GM12873 (cell line): ENCODE measurements around the gene STK24.

Source experiments
- TF ChIP-seq, protein P1 (sequence below): IDR thresholded peaks from 2 replicates; pipeline ENCODE4 v1.5.1; 2012; ENCODE audit warnings: low read depth, mild to moderate bottlenecking, moderate library complexity, low read length, control low read depth; ENCODE audit not compliant: insufficient read depth; ENCODE audit errors: missing control alignments

STK24 gene

DNA sequence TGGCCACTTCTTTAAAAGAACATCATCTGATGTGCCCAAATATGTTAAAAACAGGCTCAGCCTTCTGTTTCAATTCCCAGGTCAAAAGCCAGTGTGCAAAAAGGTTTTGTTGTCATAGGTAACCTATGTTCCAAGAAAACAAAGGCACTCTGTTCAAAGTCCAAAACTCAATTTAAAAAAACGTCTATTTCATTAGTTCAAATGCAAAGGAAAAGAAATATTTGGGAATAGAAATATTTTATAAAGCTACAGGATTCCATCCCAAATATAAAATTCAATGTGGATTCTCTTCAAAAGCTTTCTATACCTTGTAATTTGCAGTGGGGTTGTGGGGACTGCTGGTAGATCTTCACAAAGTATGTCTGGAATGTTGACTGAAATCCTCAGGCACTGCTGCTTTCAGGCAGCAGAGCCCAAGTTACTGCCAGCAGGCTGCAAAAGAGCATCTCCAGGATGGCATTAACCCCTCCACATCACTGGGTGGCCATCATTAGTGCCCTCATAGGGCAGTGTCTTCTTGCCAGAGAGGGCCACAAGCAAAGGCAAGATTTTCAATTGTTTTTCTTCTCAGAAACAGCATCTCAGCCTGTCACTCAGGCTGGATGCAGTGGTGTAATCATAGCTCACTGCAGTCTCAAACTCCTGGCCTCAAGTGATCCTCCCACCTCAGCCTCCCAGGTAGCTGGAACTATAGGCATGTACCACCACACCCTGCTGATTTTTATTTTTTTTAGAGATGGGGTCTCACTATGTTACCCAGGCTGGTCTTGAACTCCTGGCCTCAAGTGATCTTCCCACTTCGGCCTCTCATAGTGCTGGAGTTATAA lies 22.8 kb upstream of the STK24 start:
- TF ChIP-seq, protein P1, sequence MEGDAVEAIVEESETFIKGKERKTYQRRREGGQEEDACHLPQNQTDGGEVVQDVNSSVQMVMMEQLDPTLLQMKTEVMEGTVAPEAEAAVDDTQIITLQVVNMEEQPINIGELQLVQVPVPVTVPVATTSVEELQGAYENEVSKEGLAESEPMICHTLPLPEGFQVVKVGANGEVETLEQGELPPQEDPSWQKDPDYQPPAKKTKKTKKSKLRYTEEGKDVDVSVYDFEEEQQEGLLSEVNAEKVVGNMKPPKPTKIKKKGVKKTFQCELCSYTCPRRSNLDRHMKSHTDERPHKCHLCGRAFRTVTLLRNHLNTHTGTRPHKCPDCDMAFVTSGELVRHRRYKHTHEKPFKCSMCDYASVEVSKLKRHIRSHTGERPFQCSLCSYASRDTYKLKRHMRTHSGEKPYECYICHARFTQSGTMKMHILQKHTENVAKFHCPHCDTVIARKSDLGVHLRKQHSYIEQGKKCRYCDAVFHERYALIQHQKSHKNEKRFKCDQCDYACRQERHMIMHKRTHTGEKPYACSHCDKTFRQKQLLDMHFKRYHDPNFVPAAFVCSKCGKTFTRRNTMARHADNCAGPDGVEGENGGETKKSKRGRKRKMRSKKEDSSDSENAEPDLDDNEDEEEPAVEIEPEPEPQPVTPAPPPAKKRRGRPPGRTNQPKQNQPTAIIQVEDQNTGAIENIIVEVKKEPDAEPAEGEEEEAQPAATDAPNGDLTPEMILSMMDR, result no peak

DNA sequence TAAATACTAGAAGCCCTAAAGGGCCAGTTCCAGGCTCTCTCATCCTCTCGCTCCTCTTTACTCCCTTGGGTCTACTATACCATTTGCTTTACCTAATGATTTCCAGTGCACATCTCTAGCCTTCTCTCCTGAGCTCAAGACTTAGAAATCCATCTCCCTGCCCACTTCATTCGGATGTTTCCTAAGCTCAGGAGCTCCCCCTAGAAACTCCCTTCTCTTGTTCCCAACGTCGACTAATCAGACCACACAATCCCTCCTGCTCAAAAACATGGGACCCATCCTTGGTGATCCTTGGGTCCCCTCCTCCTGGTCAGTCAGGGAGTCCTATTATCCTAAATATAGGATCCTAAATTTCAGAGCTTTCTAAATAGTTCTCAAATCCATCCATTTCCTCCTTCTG lies 21.1 kb upstream of the STK24 start:
- TF ChIP-seq, protein P1, result no peak

DNA sequence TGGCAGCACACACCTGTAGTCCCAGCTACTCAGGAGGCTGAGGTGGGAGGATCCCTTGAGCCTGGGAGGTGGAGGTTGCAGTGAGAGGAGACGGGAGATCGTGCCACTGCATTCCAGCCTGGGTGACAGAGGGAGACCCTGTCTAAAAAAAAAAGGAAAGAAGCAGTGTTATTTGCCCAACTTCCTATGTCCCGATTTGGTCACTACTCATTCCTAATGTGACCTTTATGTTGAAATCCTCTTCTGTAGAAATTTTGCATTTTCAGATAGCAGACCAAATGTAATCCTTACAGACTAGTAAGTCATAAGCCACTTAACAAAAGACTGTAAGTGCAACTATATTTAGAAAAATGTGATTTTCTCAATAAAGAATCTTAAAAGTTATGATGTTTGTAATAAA lies 18.2 kb upstream of the STK24 start:
- TF ChIP-seq, protein P1, result no peak

DNA sequence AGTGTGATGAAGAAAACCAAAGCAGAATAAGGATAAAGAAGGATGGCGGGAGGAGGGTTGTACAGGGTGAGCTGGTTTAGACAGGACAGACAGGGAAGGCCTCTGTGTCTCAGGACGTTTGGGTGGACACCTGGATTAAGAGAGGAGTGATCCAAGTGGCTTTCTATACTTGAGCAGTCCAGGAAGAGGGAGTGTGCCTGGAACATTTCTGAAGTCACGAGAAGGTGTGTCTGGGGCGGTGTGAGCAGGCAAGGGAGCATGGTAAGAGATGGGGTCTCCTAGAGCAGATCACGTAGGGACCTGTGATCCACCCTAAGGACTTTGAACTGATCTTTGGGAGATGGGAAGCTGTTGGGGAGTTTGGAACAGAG lies 15.4 kb upstream of the STK24 start:
- TF ChIP-seq, protein P1, result no peak

DNA sequence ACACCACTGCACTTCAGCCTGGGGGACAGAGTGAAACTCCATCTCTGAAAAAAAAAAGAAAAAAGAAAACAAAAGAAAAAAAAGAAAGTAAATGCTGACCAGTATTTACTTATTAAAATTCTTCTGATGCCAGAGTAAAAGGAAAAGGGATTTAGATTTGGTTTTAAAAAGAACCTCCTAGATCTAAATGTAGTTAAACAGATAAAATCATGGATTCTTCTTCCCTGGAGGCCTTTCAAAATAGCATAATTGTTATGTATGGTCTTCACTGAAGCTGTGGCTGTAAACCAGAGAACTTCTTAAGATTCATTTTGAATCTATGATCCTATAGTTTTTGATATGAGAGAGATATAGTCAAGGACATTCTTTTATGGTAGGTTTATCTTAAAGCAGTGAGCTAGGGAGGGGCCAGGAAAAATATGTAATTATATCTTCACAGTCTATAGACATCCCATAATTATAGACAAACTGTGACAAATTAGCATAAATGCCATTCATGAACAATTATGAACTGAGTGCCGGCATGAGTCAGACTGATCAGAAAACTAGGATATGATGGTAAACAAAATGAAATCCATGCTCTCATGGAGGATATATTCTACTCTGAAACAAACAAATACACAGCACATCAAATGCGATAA lies 14.9 kb upstream of the STK24 start:
- TF ChIP-seq, protein P1, result no peak

DNA sequence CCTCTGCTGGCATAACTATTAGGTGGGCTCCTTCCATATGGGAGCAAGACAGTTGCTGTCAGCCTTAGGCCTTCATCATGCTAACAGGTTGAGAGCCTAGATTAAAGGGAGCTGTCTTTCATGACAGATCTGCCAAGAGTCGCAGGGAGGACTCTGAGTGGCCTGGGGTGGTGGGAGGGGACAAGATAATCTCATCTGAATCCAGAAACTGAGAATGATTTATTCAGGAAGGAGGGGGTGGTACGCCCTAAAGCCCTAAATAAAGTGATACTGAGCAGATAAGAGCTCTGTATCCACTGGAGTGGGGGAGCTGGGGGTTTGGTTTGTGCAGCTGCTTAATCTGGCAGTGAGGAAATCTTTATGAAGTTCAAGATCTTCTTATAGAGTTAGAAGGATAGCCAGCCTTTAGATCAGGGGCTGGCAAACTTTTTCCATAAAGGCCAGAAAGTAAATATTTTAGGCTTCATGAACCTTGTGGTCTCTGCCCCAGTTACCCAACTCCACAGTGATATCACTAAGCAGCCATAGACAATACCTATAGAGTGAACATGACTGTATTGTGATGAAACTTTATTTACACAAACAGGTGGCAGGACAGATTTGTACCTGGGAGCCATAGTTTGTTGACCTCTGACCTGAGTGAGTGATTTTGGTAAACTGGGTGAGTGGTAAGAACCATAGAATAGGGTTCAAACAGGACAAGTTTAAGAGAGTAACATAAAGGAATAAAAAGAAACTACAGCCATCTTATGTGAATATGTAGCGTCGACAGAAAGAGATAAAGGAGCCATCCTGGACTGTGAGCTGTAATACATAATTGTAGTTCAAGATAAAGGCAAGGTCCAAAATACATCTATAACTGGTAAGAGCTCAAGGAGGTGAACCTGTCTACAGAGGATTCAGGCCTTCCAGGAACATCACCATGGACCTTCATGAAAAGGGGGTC lies 9.8 kb upstream of the STK24 start:
- TF ChIP-seq, protein P1, result no peak

DNA sequence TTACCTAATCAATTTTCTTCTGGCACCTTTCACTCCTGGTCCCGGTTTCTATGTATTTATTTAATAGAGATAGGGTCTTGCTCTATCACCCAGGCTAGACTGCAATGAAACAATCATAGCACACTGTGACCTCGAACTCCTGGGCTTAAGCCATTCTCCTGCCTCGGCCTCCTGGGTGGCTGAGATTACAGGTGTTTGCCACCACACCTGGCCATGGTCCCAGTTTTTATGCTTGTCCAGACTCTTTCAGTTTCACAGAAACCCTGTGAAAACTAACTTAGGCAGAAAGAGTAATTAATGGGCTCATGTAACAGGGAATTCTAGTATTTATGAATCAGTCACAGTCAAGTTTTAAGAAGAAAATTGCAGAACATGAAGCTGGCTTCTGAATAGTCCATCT lies 9.0 kb upstream of the STK24 start:
- TF ChIP-seq, protein P1, result no peak
